HG03139 (cell line): ENCODE results near the gene POU5F1.
"Not testable (repeated sequence)": the region's sequence is repeated elsewhere in the genome, so short reads cannot be mapped to it uniquely, and the experiment has no call there.

Source experiments
- ATAC-seq: cut with Tn5 transposase; IDR thresholded peaks from one replicate; pipeline ENCODE4 v1.9.1; 2021; ENCODE audit not compliant: unreplicated experiment

Gene POU5F1

GRCh38 chr6:31169123-31169857, 1.2 kb downstream of the POU5F1 start:
- no peak for ATAC-seq

- no peak for ATAC-seq
Measured at GRCh38 chr6:31168606-31169005, 1.9 kb downstream of the POU5F1 start.

- no peak for ATAC-seq
Measured at GRCh38 chr6:31165986-31166385, 4.5 kb downstream of the POU5F1 start.

GRCh38 chr6:31165064-31165832, 5.2 kb downstream of the POU5F1 start:
- ATAC-seq = peak; percentile 53

- not testable (repeated sequence) for ATAC-seq
Measured at GRCh38 chr6:31164475-31165063, 5.9 kb downstream of the POU5F1 start.

GRCh38 chr6:31163922-31164321, 6.6 kb downstream of the POU5F1 start:
- ATAC-seq = no peak

GRCh38 chr6:31162463-31163165, 7.9 kb downstream of the POU5F1 start:
- no peak for ATAC-seq

GRCh38 chr6:31161216-31162126, 9.0 kb downstream of the POU5F1 start:
- no peak for ATAC-seq

GRCh38 chr6:31158863-31159855, 11.3 kb downstream of the POU5F1 start:
- ATAC-seq = no peak

GRCh38 chr6:31158140-31158862, 12.2 kb downstream of the POU5F1 start, which contains the start of gene TCF19:
Gene TCF19, plus strand, starts transcription at chr6:31158589. Its CDS starts 881 bp downstream, at chr6:31159470.
- ATAC-seq = peak; percentile 81

GRCh38 chr6:31157513-31158139, 12.9 kb downstream of the POU5F1 start, which contains the start of gene CCHCR1:
Gene CCHCR1, minus strand, starts transcription at chr6:31157802. Its CDS starts 202 bp downstream, at chr6:31157600.
- no peak for ATAC-seq

- ATAC-seq = no peak
Measured at GRCh38 chr6:31156641-31157040, 13.8 kb downstream of the POU5F1 start.

GRCh38 chr6:31154436-31154835, 16.0 kb downstream of the POU5F1 start:
- ATAC-seq = no peak

GRCh38 chr6:31152781-31153180, 17.7 kb downstream of the POU5F1 start:
- no peak for ATAC-seq

GRCh38 chr6:31149827-31150447, 20.5 kb downstream of the POU5F1 start:
- ATAC-seq = no peak

GRCh38 chr6:31145386-31145785, 25.1 kb downstream of the POU5F1 start:
- no peak for ATAC-seq

- no peak for ATAC-seq
Measured at GRCh38 chr6:31144970-31145340, 25.5 kb downstream of the POU5F1 start.
